ENCODE data around the gene LRIG1. TPM values are rescaled to one million over a fixed set of nuclear protein-coding genes. Genes with fewer than 3 reads are reported as not detected.

The LRIG1 gene
- total RNA-seq, 2 experiments from 2014 or later: 14.7 to 17.1 TPM

DNA sequence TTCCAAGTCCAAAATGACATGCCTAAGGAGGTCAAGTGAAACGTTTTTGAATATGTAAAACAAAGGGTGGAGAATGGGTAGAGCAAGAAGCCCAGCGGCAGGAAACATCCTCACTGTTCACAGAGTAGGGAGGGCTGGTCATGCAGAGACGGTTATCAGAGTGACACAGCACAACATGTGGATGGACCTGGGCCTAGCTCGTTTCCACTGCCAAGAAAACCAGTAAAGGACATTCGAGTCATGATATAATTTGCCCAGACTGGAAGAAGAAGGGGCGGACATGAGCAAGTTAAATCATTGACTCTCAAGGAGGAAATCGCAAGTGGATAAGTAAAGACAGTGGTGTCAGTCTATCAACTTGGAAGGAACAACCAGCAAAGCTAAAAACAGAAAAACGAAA lies 89.3 kb downstream of the LRIG1 start:
- H3K4me1 Mint-ChIP-seq (ENCODE audit: low read depth): peaks cover 18% of the 10 kb centered on the region
- DNase-seq: no peak
- H3K9me3 Mint-ChIP-seq (ENCODE audit: insufficient read depth): no peaks in the 10 kb centered on the region
- H3K27me3 Mint-ChIP-seq (ENCODE audit: low read depth): no peaks in the 10 kb centered on the region
- no peak overlapping the region for H3K4me3 Mint-ChIP-seq
- H3K36me3 Mint-ChIP-seq (ENCODE audit: low read depth): peaks cover 14% of the 10 kb centered on the region
- POLR2A ChIA-PET: no interaction called here
- CTCF ChIA-PET: interaction anchor here (2.5 kb wide), 1 partner anchor 157 kb away, joined by 7 read pairs; no protein-coding TSS in a partner anchor
- ATAC-seq: no peak
- no peak overlapping the region for H3K27ac Mint-ChIP-seq

DNA sequence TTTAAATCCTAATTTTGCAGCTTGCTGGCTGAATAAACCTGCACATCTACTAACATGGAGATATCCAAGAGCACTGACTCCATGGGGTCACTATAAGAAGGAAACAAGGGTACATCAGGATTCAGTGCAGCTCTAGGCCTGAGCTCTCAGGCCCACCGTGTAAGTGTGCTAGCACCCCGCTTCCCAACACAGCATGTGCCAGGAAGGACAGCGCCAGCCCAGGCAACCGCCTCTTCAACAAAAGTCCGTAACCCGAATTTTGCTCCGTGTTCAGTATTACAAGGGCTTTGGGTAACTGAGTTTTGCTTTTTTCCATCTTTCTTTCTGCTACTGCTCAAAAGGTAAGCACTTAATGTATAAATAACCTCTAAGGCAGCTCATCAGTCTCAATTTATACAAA lies 89.8 kb downstream of the LRIG1 start:
- Mint-ChIP-seq H3K4me1 (ENCODE audit: low read depth) (peaks cover 18% of the 10 kb centered on the region), H3K4me3 (no peak overlapping the region), H3K36me3 (ENCODE audit: low read depth) (peaks cover 14% of the 10 kb centered on the region), H3K27me3 (ENCODE audit: low read depth) (no peaks in the 10 kb centered on the region), H3K27ac (peak overlapping the region; percentile 43), H3K9me3 (ENCODE audit: insufficient read depth) (no peaks in the 10 kb centered on the region)
- ChIA-PET POLR2A (no interaction called here), CTCF (interaction anchor here (0.9 to 2.5 kb wide), 3 partner anchors 80 to 405 kb away, joined by 3 to 7 read pairs (median 3); no protein-coding TSS in a partner anchor)
- DNase-seq: no peak
- no peak for ATAC-seq

DNA sequence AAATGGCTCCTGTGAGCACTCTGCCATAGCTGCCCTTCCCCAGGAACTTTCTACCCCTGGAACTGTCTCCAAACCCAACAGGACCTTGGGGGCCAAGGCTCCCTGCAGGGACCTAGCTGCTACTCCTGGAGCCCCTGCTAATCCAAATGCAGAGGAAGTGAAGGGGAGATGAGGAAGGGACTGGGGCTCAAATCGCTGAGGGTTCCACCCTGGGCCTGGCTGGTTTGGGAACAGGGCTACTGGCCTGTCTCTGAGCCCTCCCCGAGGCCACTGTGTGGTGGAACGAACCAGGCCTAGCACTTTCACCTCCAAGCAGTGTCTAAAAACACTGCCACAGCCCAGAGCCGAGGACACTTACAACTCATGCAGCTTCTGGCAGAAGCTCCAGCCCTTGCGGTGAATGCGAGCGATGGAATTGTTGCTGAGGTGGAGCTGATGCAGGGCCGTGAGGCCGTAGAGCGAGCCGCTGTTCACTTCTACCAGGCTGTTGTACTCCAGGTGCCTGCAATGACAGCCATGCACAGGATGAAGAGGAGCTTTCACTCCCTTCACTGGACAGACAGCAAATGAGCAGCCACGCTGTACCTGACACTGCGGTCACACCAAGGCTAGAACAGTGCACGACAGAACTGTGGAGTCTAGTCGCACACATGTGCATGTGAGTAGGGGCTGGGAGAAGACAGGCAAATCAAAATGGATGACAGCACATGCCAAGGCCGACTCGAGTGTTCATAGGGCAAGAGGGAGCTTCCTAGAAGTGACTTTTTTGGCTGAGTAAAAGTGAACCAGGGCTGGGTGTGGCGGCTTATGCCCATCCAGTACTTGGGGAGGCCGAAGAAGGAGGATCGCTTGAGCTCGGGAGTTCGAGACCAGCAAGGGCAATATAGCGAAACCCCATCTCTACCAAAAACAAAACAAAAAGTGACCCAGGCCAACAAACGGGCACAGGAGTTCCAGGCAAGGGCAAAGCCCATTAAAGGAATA lies 90.8 kb downstream of the LRIG1 start:
- no peak overlapping the region for H3K4me3 Mint-ChIP-seq
- peak overlapping the region; percentile 22 for H3K27ac Mint-ChIP-seq
- H3K27me3 Mint-ChIP-seq (ENCODE audit: low read depth): no peaks in the 10 kb centered on the region

DNA sequence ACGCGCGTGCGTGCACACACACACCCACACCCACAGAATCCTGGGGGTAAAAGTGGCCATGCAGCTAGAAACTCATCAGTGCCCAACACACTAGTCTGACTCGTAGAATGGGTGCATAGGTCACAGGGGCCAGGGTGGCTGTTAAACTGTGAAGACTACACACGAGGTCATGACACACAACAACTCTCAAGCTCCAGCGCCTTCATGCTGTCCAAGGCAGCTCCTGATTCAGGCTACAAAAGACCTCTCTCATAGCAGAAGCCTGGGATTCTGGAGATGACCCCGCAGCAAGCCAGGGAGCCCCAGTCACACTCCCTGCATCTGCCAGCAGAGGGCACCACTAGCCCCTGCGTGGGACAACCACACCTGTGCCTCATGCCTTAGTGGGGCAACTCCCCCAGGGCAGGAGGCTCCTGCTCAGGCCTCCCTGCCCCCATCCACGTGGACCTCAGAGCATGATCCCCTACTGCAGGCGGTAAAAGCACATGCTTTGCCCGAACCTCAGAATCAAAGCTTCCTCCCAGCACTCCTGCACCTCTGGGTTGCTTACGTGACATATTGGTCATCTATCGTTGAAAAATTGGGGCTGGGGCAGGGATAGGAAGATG lies 93.1 kb downstream of the LRIG1 start:
- ChIA-PET CTCF (interaction anchor here (0.6 to 3.7 kb wide), 41 partner anchors 9 to 419 kb away, joined by 3 to 27 read pairs (median 3); no protein-coding TSS in a partner anchor), POLR2A (interaction anchor here (0.5 kb wide), 1 partner anchor 10 kb away, joined by 4 read pairs; no protein-coding TSS in a partner anchor)
- H3K27me3 Mint-ChIP-seq (ENCODE audit: low read depth): no peaks in the 10 kb centered on the region
- ATAC-seq (peak; percentile 90), DNase-seq (peak; percentile 78)
- H3K4me1 Mint-ChIP-seq (ENCODE audit: low read depth): peaks cover 11% of the 10 kb centered on the region
- H3K36me3 Mint-ChIP-seq (ENCODE audit: low read depth): peaks cover 11% of the 10 kb centered on the region
- no peaks in the 10 kb centered on the region for H3K9me3 Mint-ChIP-seq (ENCODE audit: insufficient read depth)
- no peak overlapping the region for H3K27ac Mint-ChIP-seq
- no peak overlapping the region for H3K4me3 Mint-ChIP-seq

More for the DNA sequence above, 90.8 kb downstream of the LRIG1 start:
- ChIA-PET CTCF (interaction anchor here (0.7 to 3.7 kb wide), 6 partner anchors 81 to 412 kb away, joined by 3 to 27 read pairs (median 5); no protein-coding TSS in a partner anchor), POLR2A (interaction anchor here (0.6 kb wide), 1 partner anchor 621 kb away, joined by 3 read pairs; no protein-coding TSS in a partner anchor)
- ATAC-seq (no peak), DNase-seq (no peak)
- Mint-ChIP-seq H3K36me3 (ENCODE audit: low read depth) (peaks cover 14% of the 10 kb centered on the region), H3K4me1 (ENCODE audit: low read depth) (peaks cover 18% of the 10 kb centered on the region), H3K9me3 (ENCODE audit: insufficient read depth) (no peaks in the 10 kb centered on the region)

DNA sequence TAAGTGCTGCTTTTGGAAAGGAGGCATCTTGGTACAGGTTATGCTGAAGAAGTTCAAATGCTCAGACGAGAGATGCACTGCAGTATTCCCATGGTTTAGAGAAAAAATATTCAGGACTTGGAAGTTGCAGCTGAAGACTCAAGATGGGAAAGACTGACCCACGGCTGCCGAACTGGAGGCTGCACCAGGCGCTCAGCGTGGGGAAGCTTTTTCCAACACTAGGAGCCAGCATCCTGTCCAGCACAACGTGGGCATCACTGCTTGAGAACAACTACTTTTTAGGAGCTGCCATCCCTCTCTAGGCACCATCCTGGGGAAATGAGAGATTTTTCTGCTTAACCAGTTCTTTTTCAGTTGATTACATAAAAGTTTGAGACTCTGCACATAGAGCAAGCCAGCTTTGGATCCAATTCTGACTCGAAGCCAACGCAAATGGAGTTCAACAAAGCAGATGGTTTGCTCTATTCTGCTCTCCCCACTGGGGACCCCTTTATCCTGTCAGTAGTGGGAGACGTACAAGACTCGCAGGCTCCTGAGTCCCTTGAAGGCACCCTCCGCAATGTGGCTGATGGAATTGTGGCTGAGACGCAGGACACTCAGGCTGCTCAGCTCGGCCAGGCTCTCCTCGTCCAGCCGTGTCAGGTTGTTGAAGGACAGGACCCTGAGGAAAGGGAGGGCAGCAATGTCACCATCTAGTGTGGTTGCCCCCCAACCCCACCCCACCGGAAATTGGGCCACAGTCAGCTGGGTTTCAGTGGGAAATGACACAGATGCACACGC lies 93.8 kb downstream of the LRIG1 start:
- no peak overlapping the region for H3K27ac Mint-ChIP-seq
- ATAC-seq: no peak
- no peak overlapping the region for H3K4me3 Mint-ChIP-seq
- H3K4me1 Mint-ChIP-seq (ENCODE audit: low read depth): peaks cover 5% of the 10 kb centered on the region
- ChIA-PET POLR2A (no interaction called here), CTCF (interaction anchor here (0.6 to 3.7 kb wide), 25 partner anchors 8 to 419 kb away, joined by 3 to 27 read pairs (median 5); no protein-coding TSS in a partner anchor)
- H3K27me3 Mint-ChIP-seq (ENCODE audit: low read depth): no peaks in the 10 kb centered on the region
- DNase-seq: no peak
- no peaks in the 10 kb centered on the region for H3K9me3 Mint-ChIP-seq (ENCODE audit: insufficient read depth)
- peaks cover 6% of the 10 kb centered on the region for H3K36me3 Mint-ChIP-seq (ENCODE audit: low read depth)

DNA sequence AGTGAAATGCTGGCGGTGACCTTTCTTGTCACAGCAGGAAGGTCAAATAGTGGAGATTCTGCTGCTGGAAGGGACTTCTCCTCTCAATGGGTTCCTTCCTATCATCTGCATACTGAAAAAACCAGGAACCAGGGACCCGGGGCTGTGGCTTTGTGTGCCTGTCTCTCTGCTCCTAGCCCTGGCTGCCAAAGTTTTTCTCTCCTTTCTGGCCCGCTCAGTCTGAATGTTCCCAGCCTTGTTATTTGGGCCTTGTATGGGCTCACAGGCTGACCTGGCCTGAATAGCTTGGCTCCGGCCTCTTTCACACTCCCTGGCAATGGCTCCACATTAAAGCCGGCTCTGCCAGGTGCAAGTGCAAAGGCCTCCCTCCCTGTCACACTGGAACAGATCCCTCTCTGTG lies 94.7 kb downstream of the LRIG1 start:
- H3K27me3 Mint-ChIP-seq (ENCODE audit: low read depth): no peaks in the 10 kb centered on the region
- DNase-seq (no peak), ATAC-seq (no peak)
- H3K27ac Mint-ChIP-seq: no peak overlapping the region
- POLR2A ChIA-PET: no interaction called here
- CTCF ChIA-PET: interaction anchor here (2.9 kb wide), 1 partner anchor 11 kb away, joined by 18 read pairs; no protein-coding TSS in a partner anchor
- H3K36me3 Mint-ChIP-seq (ENCODE audit: low read depth): peaks cover 2% of the 10 kb centered on the region
- no peaks in the 10 kb centered on the region for H3K9me3 Mint-ChIP-seq (ENCODE audit: insufficient read depth)
- no peaks in the 10 kb centered on the region for H3K4me1 Mint-ChIP-seq (ENCODE audit: low read depth)
- no peak overlapping the region for H3K4me3 Mint-ChIP-seq

DNA sequence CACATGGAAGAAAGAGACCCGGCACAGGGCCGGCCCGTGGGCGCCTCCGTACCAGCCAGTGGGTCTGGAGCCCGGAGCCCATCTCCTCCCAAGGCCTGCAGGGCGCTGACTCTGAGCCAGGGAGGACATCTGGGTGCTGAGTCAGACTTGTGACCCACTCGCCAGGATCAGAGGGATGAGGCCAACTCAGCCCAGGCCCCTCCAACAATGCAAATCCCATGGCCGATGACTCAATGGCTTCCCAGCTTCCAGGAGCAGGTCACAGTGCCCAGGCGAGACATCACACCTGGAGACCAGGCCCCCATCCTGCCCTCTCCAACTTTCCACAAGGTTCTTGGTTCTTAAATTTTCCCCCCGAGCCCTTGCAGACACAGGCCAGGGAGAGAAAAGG lies 95.1 kb downstream of the LRIG1 start:
- H3K27me3 Mint-ChIP-seq (ENCODE audit: low read depth): no peaks in the 10 kb centered on the region
- ATAC-seq (no peak), DNase-seq (no peak)
- ChIA-PET CTCF (interaction anchor here (2.9 kb wide), 1 partner anchor 11 kb away, joined by 18 read pairs; no protein-coding TSS in a partner anchor), POLR2A (interaction anchor here (1.0 to 1.1 kb wide), 2 partner anchors 63 to 103 kb away, joined by 3 read pairs; no protein-coding TSS in a partner anchor)
- H3K9me3 Mint-ChIP-seq (ENCODE audit: insufficient read depth): no peaks in the 10 kb centered on the region
- no peaks in the 10 kb centered on the region for H3K4me1 Mint-ChIP-seq (ENCODE audit: low read depth)
- H3K27ac Mint-ChIP-seq: no peak overlapping the region
- H3K4me3 Mint-ChIP-seq: no peak overlapping the region
- H3K36me3 Mint-ChIP-seq (ENCODE audit: low read depth): peaks cover 1% of the 10 kb centered on the region

DNA sequence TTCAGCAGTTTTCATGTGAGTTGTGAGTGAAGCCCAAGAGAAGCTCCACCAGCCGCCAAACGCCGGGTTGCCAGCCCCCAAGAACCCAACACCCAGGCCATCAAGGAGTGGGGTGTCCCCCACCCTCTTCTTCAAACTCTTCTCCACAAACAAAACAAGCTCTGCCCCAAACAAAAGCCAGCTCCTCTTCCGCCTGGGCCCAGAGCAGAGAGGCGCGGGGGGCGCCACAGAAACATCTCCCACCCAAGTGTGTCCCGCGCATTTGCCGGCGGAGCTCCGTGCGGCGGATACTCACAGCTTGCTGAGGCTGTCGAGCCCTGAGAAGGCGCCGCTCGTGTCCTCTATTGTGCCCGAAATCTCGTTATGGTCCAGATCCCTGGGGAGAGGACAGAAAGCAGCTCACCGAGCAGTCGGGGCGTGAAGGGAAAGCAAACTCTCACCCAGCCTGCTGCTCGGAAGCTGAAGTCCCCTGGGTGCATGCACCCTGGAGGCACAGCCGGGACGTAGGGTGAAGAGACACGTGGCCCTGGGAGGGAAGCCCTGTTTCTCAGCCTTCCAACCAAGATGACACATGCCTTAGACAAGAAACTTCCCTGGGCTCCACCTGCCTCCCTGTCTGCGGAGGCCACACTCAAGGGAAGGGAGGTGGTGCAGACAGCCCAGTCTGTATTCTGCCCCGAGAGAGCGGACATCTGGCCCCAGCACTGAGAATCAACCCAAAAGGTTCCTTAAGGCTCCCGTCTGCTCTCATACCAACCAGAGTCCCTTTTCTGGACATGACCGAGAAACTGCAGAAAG lies 95.7 kb downstream of the LRIG1 start:
- Mint-ChIP-seq H3K27me3 (ENCODE audit: low read depth) (no peaks in the 10 kb centered on the region), H3K27ac (no peak overlapping the region), H3K36me3 (ENCODE audit: low read depth) (peaks cover 1% of the 10 kb centered on the region), H3K4me3 (no peak overlapping the region), H3K9me3 (ENCODE audit: insufficient read depth) (no peaks in the 10 kb centered on the region), H3K4me1 (ENCODE audit: low read depth) (no peaks in the 10 kb centered on the region)
- DNase-seq: no peak
- no peak for ATAC-seq
- POLR2A ChIA-PET: interaction anchor here (1.0 to 1.1 kb wide), 3 partner anchors 11 to 102 kb away, joined by 3 read pairs; no protein-coding TSS in a partner anchor
- CTCF ChIA-PET: interaction anchor here (0.7 to 1.4 kb wide), 2 partner anchors 27 to 193 kb away, joined by 3 to 4 read pairs; no protein-coding TSS in a partner anchor

DNA sequence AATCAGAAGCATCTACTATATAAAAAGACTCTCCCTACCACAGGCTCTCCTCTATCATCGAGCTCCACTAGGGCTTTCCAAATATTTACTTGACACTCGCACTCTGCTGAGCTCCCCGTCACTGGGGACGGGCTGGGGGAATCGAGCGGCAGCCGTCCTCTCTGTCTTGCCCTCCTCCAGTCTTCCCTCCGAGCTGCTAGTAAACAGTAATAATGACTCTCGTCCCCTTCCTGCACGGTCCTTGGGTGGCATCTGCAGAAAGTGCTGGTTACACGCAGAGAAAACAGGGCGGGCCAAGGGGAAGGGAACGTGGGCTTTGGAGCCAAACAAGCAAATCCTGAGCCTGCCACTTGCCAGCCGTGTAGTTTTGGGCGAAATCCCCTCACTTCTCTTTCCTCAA lies 96.6 kb downstream of the LRIG1 start:
- ChIA-PET CTCF (interaction anchor here (0.7 to 1.4 kb wide), 2 partner anchors 26 to 194 kb away, joined by 3 to 4 read pairs; no protein-coding TSS in a partner anchor), POLR2A (interaction anchor here (1.1 kb wide), 1 partner anchor 10 kb away, joined by 3 read pairs; no protein-coding TSS in a partner anchor)
- no peaks in the 10 kb centered on the region for H3K27me3 Mint-ChIP-seq (ENCODE audit: low read depth)
- H3K27ac Mint-ChIP-seq: no peak overlapping the region
- no peaks in the 10 kb centered on the region for H3K9me3 Mint-ChIP-seq (ENCODE audit: insufficient read depth)
- H3K36me3 Mint-ChIP-seq (ENCODE audit: low read depth): peaks cover 1% of the 10 kb centered on the region
- H3K4me3 Mint-ChIP-seq: no peak overlapping the region
- H3K4me1 Mint-ChIP-seq (ENCODE audit: low read depth): no peaks in the 10 kb centered on the region
- DNase-seq (no peak), ATAC-seq (no peak)

DNA sequence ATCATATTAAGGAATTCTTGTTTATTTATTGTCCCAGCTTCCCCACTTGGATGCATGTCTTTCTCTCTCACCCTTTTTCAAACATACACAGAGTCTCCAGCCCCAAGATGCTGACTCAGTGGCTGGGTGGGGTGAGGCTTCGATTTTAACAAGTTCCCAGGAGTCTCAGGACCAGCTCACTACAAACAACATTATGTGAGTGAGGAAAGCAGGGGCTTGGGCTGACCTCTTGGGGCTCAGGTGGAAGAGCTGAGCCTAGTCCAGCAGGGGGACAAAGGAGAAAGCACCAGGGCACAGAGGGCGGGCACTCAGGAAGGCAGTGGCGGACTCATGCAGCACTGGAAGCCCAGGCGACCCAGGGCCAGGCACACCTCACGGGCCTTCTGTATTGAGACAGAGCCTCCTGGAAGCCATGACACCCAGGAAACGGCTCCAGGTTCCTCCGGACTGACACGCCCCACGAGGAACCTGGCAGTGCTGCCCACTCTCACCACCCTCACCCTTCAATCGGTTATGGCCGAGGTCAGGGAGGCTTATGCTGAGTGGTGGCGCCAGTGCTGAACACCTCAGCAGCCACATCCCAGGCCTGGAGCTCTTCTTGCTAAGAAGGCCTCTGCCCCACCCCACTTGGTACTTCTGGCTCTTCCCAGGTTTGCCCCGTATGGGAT lies 97.4 kb downstream of the LRIG1 start:
- no peaks in the 10 kb centered on the region for H3K27me3 Mint-ChIP-seq (ENCODE audit: low read depth)
- CTCF ChIA-PET: interaction anchor here (0.5 to 1.4 kb wide), 2 partner anchors 26 to 79 kb away, joined by 3 to 4 read pairs; no protein-coding TSS in a partner anchor
- DNase-seq: no peak
- no peak for ATAC-seq
- no peak overlapping the region for H3K4me3 Mint-ChIP-seq
- POLR2A ChIA-PET: no interaction called here
- H3K27ac Mint-ChIP-seq: no peak overlapping the region
- no peaks in the 10 kb centered on the region for H3K9me3 Mint-ChIP-seq (ENCODE audit: insufficient read depth)
- peaks cover 1% of the 10 kb centered on the region for H3K36me3 Mint-ChIP-seq (ENCODE audit: low read depth)
- H3K4me1 Mint-ChIP-seq (ENCODE audit: low read depth): no peaks in the 10 kb centered on the region
